B cell (primary cell): ENCODE data around the gene HDAC1. TPM values are rescaled to one million over a fixed set of nuclear protein-coding genes. Genes with fewer than 3 reads are reported as not detected.

Source experiments
- ATAC-seq: fragments of 200-7000 bp; cut with Tn5 transposase; one replicate; pipeline ENCODE4 v1.10.0; 2021; ENCODE audit warnings: low read depth, mild to moderate bottlenecking, moderate number of reproducible peaks, moderate library complexity
- CTCF ChIA-PET: fragments of 350-600 bp; sonication (Branson Sonifier 250); formaldehyde crosslinking; loops from one replicate; lab custom pipeline; 2021; ENCODE audit warnings: antibody characterized with exemption, inconsistent platforms; lab: Charles Lee
- POLR2A ChIA-PET: fragments of 350-600 bp; sonication (Branson Sonifier 250); formaldehyde crosslinking; loops from one replicate; lab custom pipeline; 2021; ENCODE audit warnings: antibody characterized with exemption; lab: Charles Lee
- DNase-seq: peaks from one replicate; pipeline ENCODE4 v3.0.0; 2013
- H2AFZ ChIP-seq: 2 replicates; pipeline ENCODE4 v1.6.1; 2012; ENCODE audit warnings: mild to moderate bottlenecking, low read depth, low read length; ENCODE audit not compliant: insufficient read depth, poor library complexity, severe bottlenecking
- H3K27ac ChIP-seq, 2 donors: 1 replicate in 1 of 2; 2 replicates in 1 of 2; pipeline ENCODE4 v1.5.1; 2012 to 2013; ENCODE audit warnings: low read length in 2 of 2, mild to moderate bottlenecking in 2 of 2, moderate library complexity in 1 of 2
- H3K27me3 ChIP-seq, 4 experiments: fragments of 200-600 bp in 1 of 4; sonication (generic) in 1 of 4; replicated peaks in 1 of 4; 1 replicate in 2 of 4; 2 replicates in 2 of 4; pipeline versions ENCODE4 v1.6.1 to v1.7.0; 2013 to 2016; ENCODE audit warnings: low read length in 3 of 4, mild to moderate bottlenecking in 2 of 4, mixed read lengths in 1 of 4, moderate library complexity in 1 of 4; ENCODE audit not compliant: insufficient read depth in 4 of 4, control insufficient read depth in 3 of 4; ENCODE audit errors: control extremely low read depth in 1 of 4
- H3K36me3 ChIP-seq, 2 experiments: replicated peaks in 1 of 2; 1 replicate in 1 of 2; 2 replicates in 1 of 2; pipeline versions ENCODE4 v1.6.1 to v1.7.1; 2013; ENCODE audit warnings: low read length in 1 of 2; ENCODE audit not compliant: insufficient read depth in 2 of 2, control insufficient read depth in 1 of 2; ENCODE audit errors: control extremely low read depth in 1 of 2, extremely low read depth in 1 of 2
- H3K4me1 ChIP-seq, 2 donors: fragments of 200-600 bp in 1 of 2; sonication (generic) in 1 of 2; 1 replicate in 1 of 2; 2 replicates in 1 of 2; pipeline versions ENCODE4 v1.5.1 to v1.6.1; 2013 to 2017; ENCODE audit warnings: low read length in 2 of 2; ENCODE audit not compliant: control insufficient read depth in 2 of 2, insufficient read depth in 2 of 2
- H3K4me2 ChIP-seq: replicated peaks from 2 replicates; pipeline ENCODE3; 2012; ENCODE audit warnings: mild to moderate bottlenecking, low read depth, low read length; ENCODE audit not compliant: poor library complexity, severe bottlenecking
- H3K4me3 ChIP-seq, 5 experiments: fragments of 200-600 bp in 1 of 5; sonication (generic) in 1 of 5; 1 replicate in 3 of 5; 2 replicates in 2 of 5; pipeline versions ENCODE4 v1.5.1 to v1.7.0; 2011 to 2016; ENCODE audit warnings: low read length in 4 of 5, mild to moderate bottlenecking in 4 of 5, low read depth in 2 of 5, control low read depth in 1 of 5, moderate library complexity in 1 of 5; ENCODE audit not compliant: insufficient read depth in 1 of 5; ENCODE audit errors: control extremely low read depth in 1 of 5, extremely low read depth in 1 of 5
- H3K79me2 ChIP-seq: fragments of 200-600 bp; sonication (generic); one replicate; pipeline ENCODE4 v1.6.0; 2016; ENCODE audit warnings: low read length; ENCODE audit not compliant: control insufficient read depth, insufficient read depth
- H3K9ac ChIP-seq: fragments of 200-600 bp; sonication (generic); 2 replicates; pipeline ENCODE4 v1.6.1; 2017; ENCODE audit warnings: mild to moderate bottlenecking, low read length, moderate library complexity
- H3K9me3 ChIP-seq, 3 donors: one replicate each; pipeline versions ENCODE4 v1.6.1 to v1.7.1; 2013; ENCODE audit warnings: low read length in 2 of 3; ENCODE audit not compliant: control insufficient read depth in 2 of 3, insufficient read depth in 1 of 3; ENCODE audit errors: control extremely low read depth in 1 of 3
- H4K20me1 ChIP-seq: 2 replicates; pipeline ENCODE4 v1.6.0; 2012; ENCODE audit warnings: mild to moderate bottlenecking, low read length; ENCODE audit not compliant: insufficient read depth, control insufficient read depth, poor library complexity, severe bottlenecking
- H3K27ac Mint-ChIP-seq: one replicate; pipeline ENCODE4 v1.8.0; 2021; ENCODE audit warnings: mixed read lengths
- H3K27me3 Mint-ChIP-seq: one replicate; pipeline ENCODE4 v1.8.0; 2021; ENCODE audit warnings: mixed read lengths
- H3K4me1 Mint-ChIP-seq: one replicate; pipeline ENCODE4 v1.8.0; 2021; ENCODE audit warnings: mixed read lengths
- H3K4me3 Mint-ChIP-seq: one replicate; pipeline ENCODE4 v1.8.0; 2021; ENCODE audit warnings: mixed read lengths
- H3K9me3 Mint-ChIP-seq: one replicate; pipeline ENCODE4 v1.8.0; 2022; ENCODE audit warnings: mixed read lengths; ENCODE audit not compliant: insufficient read depth
- CTCF ChIP-seq: fragments of 200-600 bp; IDR thresholded peaks from one replicate; pipeline ENCODE4 v1.8.0; 2022; ENCODE audit warnings: antibody characterized with exemption, mild to moderate bottlenecking
- EZH2 ChIP-seq: IDR thresholded peaks from 2 replicates; pipeline ENCODE4 v1.6.1; 2012; ENCODE audit warnings: borderline replicate concordance, low read depth, mild to moderate bottlenecking, moderate library complexity, low read length; ENCODE audit not compliant: insufficient read depth, poor library complexity, severe bottlenecking
- WGBS: methylation state at CpG from one replicate; pipeline ENCODE4 v1.1.5; 2013; ENCODE audit warnings: missing lambda C conversion rate; ENCODE audit not compliant: insufficient coverage; 5-methylcytosine and 5-hydroxymethylcytosine counted together
- intact Hi-C: fragments of 100-400 bp; cut with micrococcal nuclease; formaldehyde crosslinking; loops from one replicate; pipeline ENCODE4 v1.10.0; 2022
- polyA plus RNA-seq: library from polyadenylated mRNA; depleted of rRNA; stranded (reverse); fragments of >200 nt; gene quantifications from 2 replicates; pipeline ENCODE4 v1.2.3, GENCODE V29; 2012
- total RNA-seq, 2 donors: library from RNA; stranded (reverse); fragments of 120-200 nt in 1 of 2; gene quantifications; 1 replicate in 1 of 2; 2 replicates in 1 of 2; pipeline versions ENCODE4 v1.2.3 to v1.2.4, GENCODE V29; 2013 to 2022

HDAC1 gene
- total and polyA plus RNA-seq, 2 donors (not counting 1 experiment from before 2014, with no cell fraction given) = 184 to 205 TPM

- Histone ChIP-seq H2AFZ (peak within 1 kb of the TSS; percentile 70), H3K27me3 (no peaks in the 10 kb centered on the region), H3K9me3 (no peaks in the 10 kb centered on the region), H3K4me2 (peak within 1 kb of the TSS; percentile 78), H3K4me3 (peak within 1 kb of the TSS; percentile 21 to 49 (median 37)), H4K20me1 (no peaks in the 10 kb centered on the region), H3K36me3 (no peaks in the 10 kb centered on the region), H3K27ac (peak within 1 kb of the TSS; percentile 94 to 95), H3K4me1 (peaks cover 93 to 99% of the 10 kb centered on the region in 2 donors), H3K79me2 (peaks cover 43% of the 10 kb centered on the region), H3K9ac (peak within 1 kb of the TSS; percentile 55)
- CTCF ChIA-PET = interaction anchor here (0.7 to 5.8 kb wide), 7 partner anchors 9 to 85 kb away, joined by 3 to 84 read pairs (median 44); partner anchors contain the start of genes HDAC1 and MARCKSL1
- no peaks in the 10 kb centered on the region for H3K27me3 Mint-ChIP-seq
- ATAC-seq (peak; percentile 11), DNase-seq (peak; percentile 72)
- H3K4me1 Mint-ChIP-seq = peaks cover 85% of the 10 kb centered on the region
- peak within 1 kb of the TSS; percentile 78 for H3K4me3 Mint-ChIP-seq
- peak within 1 kb of the TSS; percentile 97 for H3K27ac Mint-ChIP-seq
- POLR2A ChIA-PET = interaction anchor here (1.2 to 4.7 kb wide), 11 partner anchors 8 to 85 kb away, joined by 3 to 60 read pairs (median 7); partner anchors contain the start of genes CCDC28B, HDAC1 and MARCKSL1
- H3K9me3 Mint-ChIP-seq = no peaks in the 10 kb centered on the region
- no peak for TF ChIP-seq CTCF
- TF ChIP-seq EZH2 = no peak
- intact Hi-C loops = loop anchor here (1.0 to 5.0 kb wide), 7 partner anchors 11 to 144 kb away; partner anchors contain the start of genes HDAC1, KPNA6, MARCKSL1 and TXLNA
- WGBS = 5% methylated on average over 24 of the region's 25 CpGs
Observed at GRCh38 chr1:32250893-32251716, 40.8 kb upstream of the HDAC1 start, which contains the start of gene LCK. LCK (plus strand) TSS chr1:32251265; CDS start chr1:32274330, 23,065 bp downstream.
